Stimulated activated naive CD8-positive, alpha-beta T cell treated with anti-CD3 and anti-CD28 coated beads, Interleukin-15, Interleukin-2, amounts not matched to agents 100 ng/mL and 50 ng/mL, for 24 hours (primary cell): ENCODE measurements around the gene LYPD3.
"Not testable (repeated sequence)": the region's sequence is repeated elsewhere in the genome, so short reads cannot be mapped to it uniquely, and the experiment has no call there.

Source experiments
- H3K27ac Mint-ChIP-seq: one replicate; pipeline ENCODE4 v1.8.0; 2021; ENCODE audit warnings: mild to moderate bottlenecking, mixed read lengths
- H3K27me3 Mint-ChIP-seq: one replicate; pipeline ENCODE4 v1.8.0; 2021; ENCODE audit warnings: mixed read lengths
- H3K36me3 Mint-ChIP-seq: one replicate; pipeline ENCODE4 v1.8.0; 2021; ENCODE audit warnings: low read depth, mixed read lengths
- H3K4me1 Mint-ChIP-seq: one replicate; pipeline ENCODE4 v1.8.0; 2021; ENCODE audit warnings: low read depth, mixed read lengths
- H3K4me3 Mint-ChIP-seq: one replicate; pipeline ENCODE4 v1.8.0; 2021; ENCODE audit warnings: mild to moderate bottlenecking, mixed read lengths
- H3K9me3 Mint-ChIP-seq: one replicate; pipeline ENCODE4 v1.8.0; 2021; ENCODE audit warnings: mixed read lengths

Gene LYPD3

GRCh38 chr19:43465468-43466120, at the start of gene LYPD3:
Gene LYPD3 (minus strand): TSS chr19:43465608. CDS start chr19:43465571, 37 bp downstream.
- H3K4me1 Mint-ChIP-seq = peaks cover 80% of the 10 kb centered on the region
- peak within 1 kb of the TSS; percentile 89 for H3K4me3 Mint-ChIP-seq
- no peaks in the 10 kb centered on the region for H3K27me3 Mint-ChIP-seq
- H3K9me3 Mint-ChIP-seq = no peaks in the 10 kb centered on the region
- no peak within 1 kb of the TSS for H3K27ac Mint-ChIP-seq
- H3K36me3 Mint-ChIP-seq = no peaks in the 10 kb centered on the region

DNA sequence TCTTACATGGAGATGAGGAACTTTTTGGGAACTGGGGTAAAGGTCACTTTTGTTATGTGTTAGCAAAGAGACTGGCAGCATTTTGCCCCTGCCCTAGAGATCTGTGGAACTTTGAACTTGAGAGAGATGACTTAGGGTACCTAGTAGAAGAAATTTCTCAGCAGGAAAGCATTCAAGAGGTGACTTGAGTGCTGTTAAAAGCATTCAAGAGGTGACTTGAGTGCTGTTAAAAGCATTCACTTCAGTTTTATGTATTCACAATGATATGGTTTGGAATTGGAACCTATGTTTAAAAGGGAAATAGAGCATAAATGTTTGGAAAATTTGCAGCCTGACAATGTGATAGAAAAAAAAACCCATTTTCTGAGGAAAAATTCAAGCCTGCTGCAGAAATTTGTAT, 47.0 kb upstream of the LYPD3 start:
- H3K4me1 Mint-ChIP-seq, H3K4me3 Mint-ChIP-seq, H3K27me3 Mint-ChIP-seq, H3K27ac Mint-ChIP-seq, H3K9me3 Mint-ChIP-seq: not testable (repeated sequence)
- peaks cover 17% of the 10 kb centered on the region for H3K36me3 Mint-ChIP-seq

DNA sequence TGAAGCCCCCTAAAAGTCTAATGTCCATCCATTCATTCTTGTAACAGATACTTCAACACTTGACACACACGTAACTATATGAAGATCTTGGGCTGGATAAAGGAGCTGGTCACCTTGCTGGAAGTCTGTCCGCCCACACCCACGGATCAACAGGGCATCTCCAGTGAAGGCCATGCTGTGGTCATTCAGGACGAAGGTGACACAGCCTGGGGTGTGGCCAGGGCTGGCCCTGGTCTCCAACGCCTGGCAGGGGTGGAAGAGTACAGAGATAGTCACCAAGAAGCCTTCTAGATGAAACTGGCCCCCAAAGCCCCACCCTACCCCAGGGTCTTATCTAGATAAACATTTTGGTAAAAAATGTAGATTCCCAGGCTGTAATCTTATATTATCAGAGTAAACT, 45.9 kb upstream of the LYPD3 start:
- no peak overlapping the region for H3K27ac Mint-ChIP-seq
- H3K36me3 Mint-ChIP-seq = peaks cover 17% of the 10 kb centered on the region
- no peaks in the 10 kb centered on the region for H3K9me3 Mint-ChIP-seq
- peaks cover 6% of the 10 kb centered on the region for H3K4me1 Mint-ChIP-seq
- no peak overlapping the region for H3K4me3 Mint-ChIP-seq
- H3K27me3 Mint-ChIP-seq = no peaks in the 10 kb centered on the region

- Mint-ChIP-seq H3K27ac (no peak overlapping the region), H3K36me3 (peaks cover 13% of the 10 kb centered on the region), H3K27me3 (no peaks in the 10 kb centered on the region), H3K4me1 (peaks cover 2% of the 10 kb centered on the region), H3K4me3 (no peak overlapping the region), H3K9me3 (no peaks in the 10 kb centered on the region)
Measured at GRCh38 chr19:43510713-43511112, 45.3 kb upstream of the LYPD3 start.

DNA sequence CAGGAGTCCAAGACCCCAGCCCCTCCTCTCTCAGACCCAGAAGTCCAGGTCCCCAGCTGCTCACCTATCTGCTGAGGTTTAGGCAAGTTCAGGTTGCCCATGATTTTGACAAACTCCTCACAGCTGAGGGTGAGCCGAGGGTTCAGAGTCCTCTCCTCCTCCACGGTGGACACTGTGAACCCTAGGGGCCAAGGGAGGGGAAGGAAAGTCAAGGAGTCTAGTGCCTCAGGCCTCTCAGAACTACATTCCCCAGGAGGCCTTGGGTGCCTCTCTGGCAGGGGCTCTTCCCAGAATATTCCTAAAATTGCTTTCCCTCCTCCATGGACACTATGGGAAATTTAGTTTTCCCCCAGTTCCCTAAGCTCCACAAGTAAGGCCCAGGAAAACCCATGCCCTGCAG, 42.5 kb upstream of the LYPD3 start:
- no peaks in the 10 kb centered on the region for H3K27me3 Mint-ChIP-seq
- H3K9me3 Mint-ChIP-seq = no peaks in the 10 kb centered on the region
- H3K4me3 Mint-ChIP-seq = no peak overlapping the region
- H3K36me3 Mint-ChIP-seq = peaks cover 12% of the 10 kb centered on the region
- no peak overlapping the region for H3K27ac Mint-ChIP-seq
- peaks cover 21% of the 10 kb centered on the region for H3K4me1 Mint-ChIP-seq

DNA sequence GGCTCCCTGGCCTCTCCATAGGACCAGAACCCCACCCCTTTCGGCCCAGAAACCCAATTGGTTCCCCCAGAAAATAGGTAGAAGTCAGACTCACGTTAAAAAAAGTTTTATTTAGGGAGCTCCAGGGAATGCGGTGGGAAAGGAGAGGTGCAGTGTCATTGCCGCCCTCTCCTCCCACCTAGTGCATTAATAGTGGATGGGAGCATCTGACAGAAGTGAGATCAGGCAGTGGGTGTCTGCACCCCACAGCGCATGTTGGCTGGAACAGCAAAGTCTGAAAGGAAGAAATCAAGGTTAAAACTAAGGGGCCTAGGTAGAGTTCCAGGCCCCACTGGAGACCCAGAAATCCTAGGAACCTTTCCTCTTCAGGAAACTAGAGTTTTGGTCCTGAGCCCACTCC, 41.2 kb upstream of the LYPD3 start:
- Mint-ChIP-seq H3K9me3 (no peaks in the 10 kb centered on the region), H3K36me3 (peaks cover 12% of the 10 kb centered on the region), H3K27ac (no peak overlapping the region), H3K4me1 (peaks cover 30% of the 10 kb centered on the region), H3K27me3 (no peaks in the 10 kb centered on the region), H3K4me3 (no peak overlapping the region)

DNA sequence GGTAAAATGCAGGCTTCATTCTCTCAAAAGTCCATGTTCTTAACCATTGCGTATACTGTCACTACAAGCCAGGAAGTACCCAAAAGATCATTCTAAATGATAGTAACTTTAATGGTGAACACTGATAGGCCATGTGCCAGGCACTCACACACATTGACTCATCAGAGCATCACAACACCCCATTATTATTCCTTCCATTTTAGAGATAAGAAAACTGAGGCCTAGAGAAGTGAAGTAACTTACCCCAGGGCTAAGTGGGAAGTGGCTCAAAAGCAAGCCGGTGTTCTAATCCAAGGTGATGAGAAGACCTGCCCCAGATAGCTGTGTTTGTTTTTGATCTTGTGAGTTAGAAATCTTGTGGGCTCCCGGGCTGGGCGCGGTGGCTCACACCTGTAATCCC, 40.5 kb upstream of the LYPD3 start:
- Mint-ChIP-seq H3K27me3 (no peaks in the 10 kb centered on the region), H3K4me1 (peaks cover 30% of the 10 kb centered on the region), H3K9me3 (no peaks in the 10 kb centered on the region), H3K4me3 (no peak overlapping the region), H3K36me3 (peaks cover 12% of the 10 kb centered on the region), H3K27ac (no peak overlapping the region)

DNA sequence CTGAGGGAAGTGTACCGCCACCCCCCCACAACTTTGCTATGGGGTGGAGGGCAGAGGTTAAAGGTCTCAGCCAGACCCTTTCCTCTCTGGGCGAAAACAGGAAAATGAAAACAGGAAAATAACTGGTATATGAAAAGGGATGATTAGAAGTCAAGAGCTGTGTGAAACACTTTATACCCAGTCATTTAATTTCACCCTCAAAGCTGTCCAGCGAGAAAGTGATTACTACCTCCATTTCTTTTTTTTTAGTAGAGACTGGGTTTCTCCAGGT, 39.7 kb upstream of the LYPD3 start:
- Mint-ChIP-seq H3K27ac (peak overlapping the region; percentile 26), H3K36me3 (peaks cover 11% of the 10 kb centered on the region), H3K4me1 (peaks cover 30% of the 10 kb centered on the region), H3K9me3 (no peaks in the 10 kb centered on the region), H3K27me3 (no peaks in the 10 kb centered on the region), H3K4me3 (peak overlapping the region; percentile 20)

GRCh38 chr19:43504426-43505185, 39.2 kb upstream of the LYPD3 start, which contains the start of gene PHLDB3:
Gene PHLDB3 (minus strand): TSS chr19:43504746. CDS start chr19:43504118, 628 bp downstream.
- Mint-ChIP-seq H3K4me1 (peaks cover 30% of the 10 kb centered on the region), H3K4me3 (peak within 1 kb of the TSS; percentile 90), H3K9me3 (no peaks in the 10 kb centered on the region), H3K27ac (peak within 1 kb of the TSS; percentile 95), H3K27me3 (no peaks in the 10 kb centered on the region), H3K36me3 (peaks cover 11% of the 10 kb centered on the region)

DNA sequence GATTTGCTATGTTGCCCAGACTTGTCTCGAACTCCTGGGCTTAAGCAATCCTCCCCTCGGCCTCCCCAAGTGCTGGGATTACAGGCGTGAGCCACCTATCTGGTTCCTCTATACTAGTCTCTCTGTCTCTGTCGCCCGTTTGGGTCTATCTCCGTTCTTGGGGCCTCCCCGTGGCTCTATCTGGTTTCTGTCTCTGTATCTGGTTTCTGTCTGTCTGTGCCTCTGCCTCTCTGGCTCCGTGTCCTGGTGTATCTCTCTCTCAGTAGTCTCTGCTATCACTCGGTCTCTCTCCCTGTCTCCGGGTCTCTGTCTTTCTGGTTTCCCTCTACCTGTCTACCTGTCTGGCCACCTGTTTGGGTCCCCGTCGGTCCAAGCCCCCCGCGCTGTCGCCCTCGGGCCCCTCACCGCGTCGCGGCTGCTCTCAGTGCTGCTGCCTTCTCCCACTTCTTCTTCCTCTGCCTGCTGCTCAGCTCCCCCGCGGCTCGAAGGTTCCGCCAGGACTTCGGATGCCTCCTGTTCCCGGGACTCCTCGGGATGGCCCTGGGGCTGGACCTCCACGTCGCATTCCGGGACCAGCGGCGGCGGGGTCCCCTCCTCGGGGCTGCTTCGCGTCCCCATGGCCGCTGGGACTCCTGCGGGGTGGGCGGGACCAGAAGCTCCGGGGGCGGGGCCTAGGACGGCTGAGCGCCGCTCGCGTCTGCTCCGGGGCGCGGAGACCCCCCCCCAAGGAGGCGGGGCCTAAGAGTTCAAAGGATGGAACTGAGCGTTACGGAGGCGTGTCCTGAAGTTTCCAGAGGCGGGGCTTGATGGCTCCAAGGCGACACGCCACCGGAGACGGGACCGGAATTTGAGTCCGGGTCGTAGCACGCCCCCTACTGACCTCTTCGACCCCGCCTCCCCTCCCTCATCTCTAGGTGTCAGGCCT, 38.4 kb upstream of the LYPD3 start:
- peaks cover 7% of the 10 kb centered on the region for H3K36me3 Mint-ChIP-seq
- peak overlapping the region; percentile 90 for H3K4me3 Mint-ChIP-seq
- peak overlapping the region; percentile 95 for H3K27ac Mint-ChIP-seq
- no peaks in the 10 kb centered on the region for H3K27me3 Mint-ChIP-seq
- H3K9me3 Mint-ChIP-seq = no peaks in the 10 kb centered on the region
- peaks cover 30% of the 10 kb centered on the region for H3K4me1 Mint-ChIP-seq

DNA sequence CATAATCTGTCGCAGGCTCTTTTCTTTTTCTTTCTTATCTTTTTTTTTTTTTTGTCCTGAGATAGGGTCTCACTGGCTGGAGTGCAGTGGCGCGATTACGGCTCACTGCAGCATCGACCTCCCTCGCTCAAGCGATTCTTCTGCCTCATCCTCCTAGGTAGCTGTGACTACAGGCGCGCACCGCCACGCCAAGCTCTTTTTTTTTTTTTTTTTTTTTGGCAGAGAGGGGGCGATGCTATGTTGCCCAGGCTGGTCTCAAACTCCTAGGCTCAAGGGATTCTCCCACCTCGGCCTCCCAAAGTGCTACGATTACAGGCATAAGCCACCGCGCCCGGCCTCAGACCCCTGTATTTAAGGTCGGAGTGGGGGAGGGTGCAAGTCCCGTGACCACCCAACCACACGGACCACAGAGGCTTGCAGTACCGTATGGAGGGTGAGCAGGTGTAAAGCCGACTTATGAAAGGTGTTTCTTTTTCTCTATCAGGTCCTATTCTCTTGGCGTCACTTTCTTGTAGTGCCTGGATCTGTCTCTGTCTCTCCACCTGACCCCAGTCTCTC, 37.1 kb upstream of the LYPD3 start:
- Mint-ChIP-seq H3K9me3 (no peaks in the 10 kb centered on the region), H3K27me3 (no peaks in the 10 kb centered on the region), H3K4me1 (peaks cover 30% of the 10 kb centered on the region), H3K27ac (no peak overlapping the region), H3K36me3 (peaks cover 4% of the 10 kb centered on the region), H3K4me3 (peak overlapping the region; percentile 90)

DNA sequence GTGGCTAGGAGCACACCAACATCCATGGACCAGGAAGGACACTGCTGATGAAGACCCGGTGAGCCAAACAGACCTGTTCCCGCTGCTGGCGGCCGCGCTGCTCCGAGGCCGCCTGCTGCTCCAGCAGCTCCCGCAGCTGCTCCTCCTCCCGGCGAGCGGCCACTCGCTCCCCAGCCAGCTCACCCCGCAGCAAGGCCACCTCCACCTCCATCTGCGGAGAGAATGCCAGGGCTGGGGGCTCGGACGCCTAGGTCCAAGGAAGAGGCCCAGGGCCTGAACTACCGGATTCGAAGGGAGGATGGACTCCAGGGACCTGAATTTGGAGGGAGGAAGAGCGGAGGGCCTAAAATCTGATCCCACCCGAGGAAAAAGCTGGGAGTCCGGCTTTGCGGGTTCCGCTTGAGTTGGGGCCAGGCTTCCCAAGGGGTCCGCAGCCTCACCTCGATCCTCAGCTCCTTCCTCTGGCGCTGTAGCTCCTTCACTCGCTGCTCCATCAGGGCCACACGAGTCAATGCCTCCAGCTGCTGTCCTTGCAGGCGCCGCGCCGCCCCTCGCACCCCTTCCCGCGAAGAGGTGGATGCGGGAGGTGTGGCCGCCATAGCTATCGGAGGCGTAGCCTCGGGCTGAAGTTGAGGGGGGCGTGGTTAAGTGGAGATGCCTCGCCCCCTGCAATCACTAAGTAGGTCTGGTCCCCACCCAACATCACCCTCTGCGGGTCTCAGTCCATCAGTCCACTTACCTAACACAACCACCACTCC, 36.4 kb upstream of the LYPD3 start:
- Mint-ChIP-seq H3K4me1 (peaks cover 30% of the 10 kb centered on the region), H3K9me3 (no peaks in the 10 kb centered on the region), H3K36me3 (peaks cover 6% of the 10 kb centered on the region)

GRCh38 chr19:43499042-43499441, 33.6 kb upstream of the LYPD3 start:
- Mint-ChIP-seq H3K27ac (peak overlapping the region; percentile 28), H3K9me3 (no peaks in the 10 kb centered on the region), H3K27me3 (no peaks in the 10 kb centered on the region), H3K4me3 (no peak overlapping the region), H3K36me3 (peaks cover 14% of the 10 kb centered on the region), H3K4me1 (peaks cover 21% of the 10 kb centered on the region)

More for the DNA sequence above, 36.4 kb upstream of the LYPD3 start:
- Mint-ChIP-seq H3K4me3 (no peak overlapping the region), H3K27ac (no peak overlapping the region), H3K27me3 (no peaks in the 10 kb centered on the region)

DNA sequence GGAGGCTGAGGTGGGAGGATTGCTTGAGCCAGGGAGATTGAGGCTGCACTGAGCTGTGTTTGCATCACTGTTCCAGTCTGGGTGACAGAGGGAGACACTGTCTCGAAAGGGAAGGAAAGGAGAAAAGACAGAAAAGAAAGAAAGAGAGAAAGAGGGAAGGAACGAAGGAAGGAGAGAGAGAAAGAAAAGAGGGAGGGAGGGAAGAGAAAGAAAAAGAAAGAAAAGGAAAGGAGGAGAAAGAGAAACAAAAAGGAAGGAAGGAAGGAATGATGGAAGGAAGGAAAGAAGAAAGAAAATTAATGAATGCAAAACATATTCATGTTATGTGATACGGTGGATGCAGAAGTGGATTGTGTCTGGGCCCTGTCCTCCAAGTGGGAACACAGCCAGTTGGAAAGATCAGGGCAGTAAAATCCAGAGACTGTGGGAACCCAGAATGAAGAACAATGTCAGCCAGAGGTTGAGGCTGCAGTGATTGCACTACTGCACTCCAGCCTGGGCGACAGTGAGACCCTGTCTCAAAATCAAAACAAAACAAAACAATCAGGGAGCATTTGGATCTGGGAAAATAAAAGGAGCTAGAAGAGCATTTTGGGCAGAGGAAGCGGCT, 32.9 kb upstream of the LYPD3 start:
- no peaks in the 10 kb centered on the region for H3K27me3 Mint-ChIP-seq
- no peak overlapping the region for H3K4me3 Mint-ChIP-seq
- H3K36me3 Mint-ChIP-seq = peaks cover 14% of the 10 kb centered on the region
- no peaks in the 10 kb centered on the region for H3K9me3 Mint-ChIP-seq
- H3K4me1 Mint-ChIP-seq = peaks cover 14% of the 10 kb centered on the region
- H3K27ac Mint-ChIP-seq = no peak overlapping the region
